Prostate gland (tissue), 2 donors: Measurements from ENCODE around the gene LANCL3.
A peak's percentile ranks its signal among the peaks of the same experiment; 100 is the strongest.

ENCODE experiments used
- POLR2AphosphoS5 ChIP-seq: sonication (generic); formaldehyde crosslinking; IDR thresholded peaks from one replicate; pipeline ENCODE4 v1.6.1; 2017; ENCODE audit warnings: antibody characterized with exemption
- TF ChIP-seq, protein P1 (sequence below), 4 experiments: fragments of 200-600 bp in 2 of 4; fragments of 450-650 bp in 2 of 4; sonication (generic) in 2 of 4; IDR thresholded peaks; 1 replicate in 3 of 4; 2 replicates in 1 of 4; pipeline ENCODE4 v1.5.1; 2016 to 2019; ENCODE audit warnings: antibody characterized with exemption in 4 of 4, mild to moderate bottlenecking in 2 of 4, moderate library complexity in 2 of 4

DNA sequence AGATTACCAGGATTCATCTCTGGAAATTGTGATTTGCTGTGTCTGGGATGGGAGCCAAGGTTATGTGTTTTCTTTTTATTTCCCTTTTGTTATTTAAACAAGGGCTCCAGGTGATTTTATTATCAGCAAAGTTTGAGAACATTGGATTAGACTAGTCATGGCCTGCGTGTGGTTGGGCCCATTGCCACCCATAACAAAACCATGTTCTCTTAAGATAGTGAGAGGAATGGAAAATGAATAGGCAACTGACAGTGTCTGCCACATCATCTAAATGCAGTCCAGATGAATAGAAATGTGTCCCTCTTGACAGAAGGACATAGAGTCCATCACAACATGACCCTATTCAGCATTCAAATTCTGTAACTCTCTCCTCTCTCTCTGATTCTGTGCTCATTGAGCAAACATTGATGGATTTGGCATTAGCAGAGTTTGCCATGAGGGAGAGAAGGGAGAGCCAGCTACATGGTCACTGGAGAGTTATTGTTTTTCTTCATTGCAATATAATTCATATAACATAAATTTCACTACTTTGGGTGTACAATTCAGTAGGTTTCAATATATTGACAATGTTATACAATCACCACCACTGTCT is 125.8 kb downstream of the LANCL3 start:
- TF ChIP-seq, protein P1, sequence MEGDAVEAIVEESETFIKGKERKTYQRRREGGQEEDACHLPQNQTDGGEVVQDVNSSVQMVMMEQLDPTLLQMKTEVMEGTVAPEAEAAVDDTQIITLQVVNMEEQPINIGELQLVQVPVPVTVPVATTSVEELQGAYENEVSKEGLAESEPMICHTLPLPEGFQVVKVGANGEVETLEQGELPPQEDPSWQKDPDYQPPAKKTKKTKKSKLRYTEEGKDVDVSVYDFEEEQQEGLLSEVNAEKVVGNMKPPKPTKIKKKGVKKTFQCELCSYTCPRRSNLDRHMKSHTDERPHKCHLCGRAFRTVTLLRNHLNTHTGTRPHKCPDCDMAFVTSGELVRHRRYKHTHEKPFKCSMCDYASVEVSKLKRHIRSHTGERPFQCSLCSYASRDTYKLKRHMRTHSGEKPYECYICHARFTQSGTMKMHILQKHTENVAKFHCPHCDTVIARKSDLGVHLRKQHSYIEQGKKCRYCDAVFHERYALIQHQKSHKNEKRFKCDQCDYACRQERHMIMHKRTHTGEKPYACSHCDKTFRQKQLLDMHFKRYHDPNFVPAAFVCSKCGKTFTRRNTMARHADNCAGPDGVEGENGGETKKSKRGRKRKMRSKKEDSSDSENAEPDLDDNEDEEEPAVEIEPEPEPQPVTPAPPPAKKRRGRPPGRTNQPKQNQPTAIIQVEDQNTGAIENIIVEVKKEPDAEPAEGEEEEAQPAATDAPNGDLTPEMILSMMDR (IDR thresholded peaks at IDR 0.05): no peak
- peak; percentile 24 for TF ChIP-seq POLR2AphosphoS5
